GM23338 (cell line): ENCODE measurements around the gene ZNF219.

Experiments used
- CREB1 ChIP-seq: fragments of 250-450 bp; sonication (Bioruptor Pico); IDR thresholded peaks from 2 replicates; pipeline ENCODE4 v1.5.0; 2020; ENCODE audit warnings: low read depth, mild to moderate bottlenecking, moderate library complexity
- EZH2 ChIP-seq: fragments of 200-600 bp; sonication (generic); IDR thresholded peaks from one replicate; pipeline ENCODE4 v1.8.0; 2017; ENCODE audit warnings: antibody characterized with exemption, mild to moderate bottlenecking, low read depth; ENCODE audit not compliant: unreplicated experiment
- JUNB ChIP-seq: IDR thresholded peaks from one replicate; pipeline ENCODE4 v1.6.1; 2016; ENCODE audit warnings: antibody characterized with exemption; ENCODE audit not compliant: unreplicated experiment
- TF ChIP-seq, protein P1 (sequence below), 2 experiments: fragments of 200-600 bp in 1 of 2; sonication (generic) in 1 of 2; conservative IDR thresholded peaks; 2 replicates each; pipeline versions ENCODE4 v1.5.1 to v1.6.1; 2016 to 2017; ENCODE audit warnings: antibody characterized with exemption in 2 of 2, low read depth in 2 of 2, mild to moderate bottlenecking in 2 of 2, moderate library complexity in 1 of 2

DNA sequence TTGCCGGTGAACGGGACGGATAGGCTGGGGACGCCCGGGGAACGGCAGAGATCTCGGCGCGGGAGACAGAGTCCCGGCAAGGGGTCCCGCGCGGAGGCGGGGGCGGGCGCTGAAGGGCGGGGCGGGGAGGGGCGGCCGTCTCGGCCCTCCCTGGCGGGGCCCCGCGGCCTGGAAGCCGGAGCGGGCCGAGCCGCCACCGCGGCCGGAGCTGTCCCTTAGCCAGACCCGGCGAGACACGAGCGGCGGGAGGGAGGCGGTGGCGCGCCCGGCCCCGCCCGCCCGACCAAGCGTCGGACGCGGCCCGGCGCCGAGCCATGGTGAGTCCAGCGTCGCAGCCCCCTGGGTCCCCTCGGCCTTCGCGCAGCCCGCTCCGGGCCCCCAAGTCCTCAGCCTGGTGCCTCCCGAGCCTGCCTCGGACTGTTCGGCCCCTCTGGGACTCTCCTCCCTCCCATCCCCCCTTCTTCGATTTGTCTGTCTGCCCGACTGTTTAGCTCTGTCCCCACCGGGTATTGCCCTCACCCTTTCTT is 28.3 kb downstream of the ZNF219 start, which contains the start of gene ARHGEF40:
- TF ChIP-seq, protein P1, sequence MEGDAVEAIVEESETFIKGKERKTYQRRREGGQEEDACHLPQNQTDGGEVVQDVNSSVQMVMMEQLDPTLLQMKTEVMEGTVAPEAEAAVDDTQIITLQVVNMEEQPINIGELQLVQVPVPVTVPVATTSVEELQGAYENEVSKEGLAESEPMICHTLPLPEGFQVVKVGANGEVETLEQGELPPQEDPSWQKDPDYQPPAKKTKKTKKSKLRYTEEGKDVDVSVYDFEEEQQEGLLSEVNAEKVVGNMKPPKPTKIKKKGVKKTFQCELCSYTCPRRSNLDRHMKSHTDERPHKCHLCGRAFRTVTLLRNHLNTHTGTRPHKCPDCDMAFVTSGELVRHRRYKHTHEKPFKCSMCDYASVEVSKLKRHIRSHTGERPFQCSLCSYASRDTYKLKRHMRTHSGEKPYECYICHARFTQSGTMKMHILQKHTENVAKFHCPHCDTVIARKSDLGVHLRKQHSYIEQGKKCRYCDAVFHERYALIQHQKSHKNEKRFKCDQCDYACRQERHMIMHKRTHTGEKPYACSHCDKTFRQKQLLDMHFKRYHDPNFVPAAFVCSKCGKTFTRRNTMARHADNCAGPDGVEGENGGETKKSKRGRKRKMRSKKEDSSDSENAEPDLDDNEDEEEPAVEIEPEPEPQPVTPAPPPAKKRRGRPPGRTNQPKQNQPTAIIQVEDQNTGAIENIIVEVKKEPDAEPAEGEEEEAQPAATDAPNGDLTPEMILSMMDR (conservative IDR thresholded peaks at IDR 0.05; ENCODE audit: low read depth in 2 of 2) = no peak
- TF ChIP-seq JUNB = no peak
- TF ChIP-seq EZH2 = no peak
- no peak for TF ChIP-seq CREB1
